CD14-positive monocyte (primary cell): ENCODE data around the gene PRR18. TPM values are rescaled to one million over a fixed set of nuclear protein-coding genes. Genes with fewer than 3 reads are reported as not detected.

ENCODE experiments used
- DNase-seq, 3 donors: peaks; one replicate each; pipeline ENCODE4 v3.0.0-alpha.2; 2011 to 2022
- H2AFZ ChIP-seq: 2 replicates; pipeline ENCODE4 v1.6.0; 2012; ENCODE audit warnings: mild to moderate bottlenecking, low read depth, low read length, inconsistent platforms; ENCODE audit not compliant: insufficient read depth, poor library complexity, severe bottlenecking
- H3K27ac ChIP-seq, 2 donors: 1 replicate in 1 of 2; 2 replicates in 1 of 2; pipeline ENCODE4 v1.5.1; 2012 to 2013; ENCODE audit warnings: low read length in 2 of 2, control low read depth in 1 of 2, inconsistent platforms in 1 of 2, low read depth in 1 of 2, mild to moderate bottlenecking in 1 of 2
- H3K27me3 ChIP-seq, 2 donors: one replicate each; pipeline versions ENCODE4 v1.6.0 to v1.6.1; 2011 to 2013; ENCODE audit warnings: low read length in 2 of 2; ENCODE audit not compliant: control insufficient read depth in 2 of 2, insufficient read depth in 2 of 2
- H3K36me3 ChIP-seq, 2 donors: replicated peaks in 1 of 2; 1 replicate in 1 of 2; 2 replicates in 1 of 2; pipeline versions ENCODE4 v1.5.1 to v1.6.1; 2012 to 2013; ENCODE audit warnings: low read length in 2 of 2, control low read depth in 1 of 2, inconsistent platforms in 1 of 2, mild to moderate bottlenecking in 1 of 2; ENCODE audit not compliant: insufficient read depth in 2 of 2, control insufficient read depth in 1 of 2
- H3K4me1 ChIP-seq, 2 donors: 1 replicate in 1 of 2; 2 replicates in 1 of 2; pipeline versions ENCODE4 v1.5.1 to v1.6.1; 2012 to 2013; ENCODE audit warnings: low read length in 2 of 2, control low read depth in 1 of 2, inconsistent platforms in 1 of 2, mild to moderate bottlenecking in 1 of 2, moderate library complexity in 1 of 2; ENCODE audit not compliant: insufficient read depth in 2 of 2, control insufficient read depth in 1 of 2
- H3K4me2 ChIP-seq: replicated peaks from 2 replicates; pipeline ENCODE3; 2012; ENCODE audit warnings: low read length, moderate library complexity, mild to moderate bottlenecking; ENCODE audit not compliant: poor library complexity, severe bottlenecking; ENCODE audit errors: extremely low read depth
- H3K4me3 ChIP-seq, 3 experiments: fragments of 200-600 bp in 1 of 3; sonication (generic) in 1 of 3; replicated peaks in 1 of 3; 1 replicate in 2 of 3; 2 replicates in 1 of 3; pipeline ENCODE4 v1.5.1; 2011 to 2013; ENCODE audit warnings: low read length in 3 of 3, mild to moderate bottlenecking in 3 of 3, control low read depth in 2 of 3, low read depth in 2 of 3, inconsistent platforms in 1 of 3, moderate library complexity in 1 of 3
- H3K79me2 ChIP-seq: 2 replicates; pipeline ENCODE4 v1.6.0; 2012; ENCODE audit warnings: mild to moderate bottlenecking, control low read depth, inconsistent platforms, low read length, moderate library complexity; ENCODE audit not compliant: insufficient read depth
- H3K9ac ChIP-seq: 2 replicates; pipeline ENCODE4 v1.6.0; 2017; ENCODE audit warnings: low read length, mild to moderate bottlenecking; ENCODE audit not compliant: insufficient read depth, poor library complexity, severe bottlenecking
- H3K9me3 ChIP-seq, 2 donors: replicated peaks in 1 of 2; 1 replicate in 1 of 2; 2 replicates in 1 of 2; pipeline versions ENCODE4 v1.5.1 to v1.6.1; 2012 to 2013; ENCODE audit warnings: low read length in 2 of 2, control low read depth in 1 of 2; ENCODE audit not compliant: control insufficient read depth in 1 of 2, insufficient read depth in 1 of 2
- H4K20me1 ChIP-seq: 2 replicates; pipeline ENCODE4 v1.6.0; 2012; ENCODE audit warnings: mild to moderate bottlenecking, low read length, control low read depth, moderate library complexity; ENCODE audit not compliant: insufficient read depth
- H3K27ac Mint-ChIP-seq, 7 donors: one replicate each; pipeline ENCODE4 v1.8.0; 2020; ENCODE audit warnings: mild to moderate bottlenecking in 7 of 7, mixed read lengths in 7 of 7, moderate library complexity in 6 of 7, inconsistent platforms in 2 of 7
- H3K27me3 Mint-ChIP-seq, 3 donors: one replicate each; pipeline ENCODE4 v1.8.0; 2021 to 2022; ENCODE audit warnings: low read depth in 3 of 3, mild to moderate bottlenecking in 3 of 3, mixed read lengths in 3 of 3, moderate library complexity in 3 of 3, inconsistent platforms in 1 of 3
- H3K36me3 Mint-ChIP-seq, 2 donors: one replicate each; pipeline ENCODE4 v1.8.0; 2020; ENCODE audit warnings: mixed read lengths in 2 of 2, inconsistent platforms in 1 of 2, mild to moderate bottlenecking in 1 of 2
- H3K4me1 Mint-ChIP-seq: one replicate; pipeline ENCODE4 v1.8.0; 2020; ENCODE audit warnings: mild to moderate bottlenecking, mixed read lengths
- H3K4me3 Mint-ChIP-seq, 2 donors: one replicate each; pipeline ENCODE4 v1.8.0; 2020; ENCODE audit warnings: mild to moderate bottlenecking in 2 of 2, mixed read lengths in 2 of 2, moderate library complexity in 1 of 2
- H3K9me3 Mint-ChIP-seq, 7 donors: one replicate each; pipeline ENCODE4 v1.8.0; 2020 to 2022; ENCODE audit warnings: mixed read lengths in 7 of 7, mild to moderate bottlenecking in 6 of 7, moderate library complexity in 6 of 7, inconsistent platforms in 2 of 7
- CTCF ChIP-seq: fragments of 200-600 bp; IDR thresholded peaks from one replicate; pipeline ENCODE4 v1.8.0; 2022; ENCODE audit warnings: antibody characterized with exemption, mild to moderate bottlenecking
- WGBS: methylation state at CpG from one replicate; pipeline ENCODE4 v1.1.5; 2013; ENCODE audit warnings: missing lambda C conversion rate; ENCODE audit not compliant: insufficient coverage; 5-methylcytosine and 5-hydroxymethylcytosine counted together
- intact Hi-C, 2 donors: fragments of 100-400 bp; cut with micrococcal nuclease; formaldehyde crosslinking; loops; one replicate each; pipeline versions ENCODE4 v1.15.0 to v1.15.1; 2023
- polyA plus RNA-seq, 3 donors: library from polyadenylated mRNA; depleted of rRNA in 1 of 3; unstranded in 2 of 3; stranded (reverse) in 1 of 3; fragments of 300-500 nt in 2 of 3; fragments of >200 nt in 1 of 3; fragmentation: Illumina TruSeq in 2 of 3; gene quantifications; 1 replicate in 2 of 3; 2 replicates in 1 of 3; pipeline ENCODE4 v1.2.3, GENCODE V29; 2012 to 2021

Gene PRR18
- polyA plus RNA-seq, 3 donors: not detected

GRCh38 chr6:166312832-166313231, 4.6 kb upstream of the PRR18 start:
- TF ChIP-seq CTCF: no peak
- peaks cover 0 to 7% (median 0%) of the 10 kb centered on the region in 7 donors for H3K9me3 Mint-ChIP-seq
- no peaks in the 10 kb centered on the region for H3K36me3 Mint-ChIP-seq
- no peak overlapping the region for H3K4me3 Mint-ChIP-seq
- intact Hi-C loops: loop anchor here in 1 of 2 donors (2.0 kb wide), 1 partner anchor 88 kb away; no protein-coding TSS in a partner anchor
- Histone ChIP-seq H3K27ac (no peak overlapping the region), H3K27me3 (peaks cover 18 to 26% of the 10 kb centered on the region in 2 donors), H3K9ac (no peak overlapping the region), H3K9me3 (peaks cover 0 to 12% of the 10 kb centered on the region in 2 donors), H3K4me1 (peaks cover 5 to 8% of the 10 kb centered on the region in 2 donors), H3K79me2 (no peaks in the 10 kb centered on the region), H3K4me3 (no peak overlapping the region), H3K4me2 (no peak overlapping the region), H2AFZ (no peak overlapping the region), H3K36me3 (no peaks in the 10 kb centered on the region), H4K20me1 (no peaks in the 10 kb centered on the region)
- peaks cover 28 to 37% (median 32%) of the 10 kb centered on the region in 3 donors for H3K27me3 Mint-ChIP-seq
- WGBS: no CpG with 5 or more reads among the region's 1 CpG
- no peak for DNase-seq
- H3K4me1 Mint-ChIP-seq: peaks cover 5% of the 10 kb centered on the region
- H3K27ac Mint-ChIP-seq: no peak overlapping the region

GRCh38 chr6:166310634-166311033, 2.4 kb upstream of the PRR18 start:
- TF ChIP-seq CTCF: no peak
- WGBS: 95% methylated on average over 10 of the region's 12 CpGs
- Mint-ChIP-seq H3K4me1 (peaks cover 6% of the 10 kb centered on the region), H3K36me3 (peaks cover 0 to 1% of the 10 kb centered on the region in 2 donors), H3K27me3 (peaks cover 40 to 58% (median 44%) of the 10 kb centered on the region in 3 donors), H3K27ac (no peak overlapping the region), H3K4me3 (peak overlapping the region in 1 of 2 donors; percentile 33), H3K9me3 (peaks cover 0 to 7% (median 4%) of the 10 kb centered on the region in 7 donors)
- H3K4me3 ChIP-seq: no peak overlapping the region
- H3K4me2 ChIP-seq: no peak overlapping the region
- peaks cover 30 to 41% of the 10 kb centered on the region in 2 donors for H3K27me3 ChIP-seq
- no peaks in the 10 kb centered on the region for H4K20me1 ChIP-seq
- no peaks in the 10 kb centered on the region for H3K36me3 ChIP-seq
- no peaks in the 10 kb centered on the region for H3K79me2 ChIP-seq
- intact Hi-C loops: no loop called here
- H3K27ac ChIP-seq: no peak overlapping the region
- no peak for DNase-seq
- no peak overlapping the region for H2AFZ ChIP-seq
- peaks cover 5 to 8% of the 10 kb centered on the region in 2 donors for H3K4me1 ChIP-seq
- H3K9me3 ChIP-seq: peaks cover 0 to 16% of the 10 kb centered on the region in 2 donors
- H3K9ac ChIP-seq: no peak overlapping the region
